Erythroblast (primary cell): ENCODE measurements around the gene AGBL4.

Experiments used
- GATA1 ChIP-seq: IDR thresholded peaks from 2 replicates; pipeline ENCODE4 v1.6.1; 2011; ENCODE audit warnings: low read depth, mild to moderate bottlenecking, control low read depth, low read length, moderate library complexity
- POLR2A ChIP-seq: IDR thresholded peaks from 2 replicates; pipeline ENCODE4 v1.6.1; 2011; ENCODE audit warnings: mild to moderate bottlenecking, low read length

DNA sequence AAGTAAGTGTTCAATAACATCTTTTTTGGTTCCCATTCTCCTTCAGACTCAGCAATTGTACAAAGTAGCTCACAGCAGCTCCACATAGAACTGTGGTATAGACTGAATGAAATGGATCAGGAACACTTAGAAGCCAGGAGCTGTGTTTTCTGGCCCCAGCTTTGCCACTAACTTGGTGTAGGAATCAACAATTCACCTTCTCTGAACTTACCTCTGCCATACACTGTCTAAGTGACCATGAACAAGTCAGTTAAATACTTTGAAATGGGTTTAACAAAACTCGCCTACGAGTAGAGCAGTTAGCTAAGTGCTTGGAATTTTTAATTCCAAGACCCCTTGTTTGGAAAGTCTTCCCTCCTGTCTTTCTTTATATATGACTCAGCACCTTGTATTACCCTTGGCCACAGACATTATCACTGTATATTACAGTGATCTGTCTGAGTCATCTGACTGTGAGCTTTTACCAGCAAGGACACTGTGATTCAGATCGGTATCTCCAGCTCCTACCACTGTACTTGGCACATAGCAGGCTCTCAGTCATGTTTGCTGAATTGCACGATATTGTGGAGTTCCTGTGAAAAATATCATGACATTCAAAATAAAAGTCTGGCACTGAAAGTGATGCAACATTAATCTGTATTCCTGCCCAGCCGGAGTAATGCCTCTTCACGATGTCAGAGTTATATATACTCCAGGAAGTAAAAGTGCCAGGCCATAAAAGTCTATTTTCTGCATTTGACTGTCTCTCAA is 1145.4 kb downstream of the AGBL4 start:
- TF ChIP-seq POLR2A (no peak), GATA1 (no peak)
